Activated CD4-positive, CD25-positive, alpha-beta regulatory T cell treated with anti-CD3 and anti-CD28 coated beads, Interleukin-2, amount 50 U/mL, for 72 hours (primary cell): ENCODE results near the gene PRPSAP1.

Source experiments
- DNase-seq: peaks from one replicate; pipeline ENCODE4 v3.0.0; 2021

Gene PRPSAP1

GRCh38 chr17:76353599-76354316 lies at the start of gene PRPSAP1:
Gene PRPSAP1, minus strand, starts transcription at chr17:76353916. Its CDS starts 213 bp downstream, at chr17:76353703.
- DNase-seq = peak; percentile 81

GRCh38 chr17:76402711-76403110 lies 49.0 kb upstream of the PRPSAP1 start:
- no peak for DNase-seq

GRCh38 chr17:76399175-76400172 lies 45.8 kb upstream of the PRPSAP1 start:
- no peak for DNase-seq

- DNase-seq = no peak
These were observed 44.9 kb upstream of the PRPSAP1 start for GRCh38 chr17:76398523-76399174.

GRCh38 chr17:76397687-76398522 lies 44.2 kb upstream of the PRPSAP1 start:
- DNase-seq = peak; percentile 90

- DNase-seq = no peak
These were observed 43.5 kb upstream of the PRPSAP1 start for GRCh38 chr17:76397184-76397583.

- no peak for DNase-seq
These were observed 42.3 kb upstream of the PRPSAP1 start for GRCh38 chr17:76395980-76396379.

GRCh38 chr17:76394166-76394565 lies 40.5 kb upstream of the PRPSAP1 start:
- no peak for DNase-seq

- DNase-seq = no peak
These were observed 37.5 kb upstream of the PRPSAP1 start for GRCh38 chr17:76391200-76391715.

- DNase-seq = no peak
These were observed 36.3 kb upstream of the PRPSAP1 start for GRCh38 chr17:76390003-76390421.

GRCh38 chr17:76388966-76389888 lies 35.5 kb upstream of the PRPSAP1 start:
- no peak for DNase-seq

GRCh38 chr17:76386966-76387765 lies 33.5 kb upstream of the PRPSAP1 start:
- no peak for DNase-seq

GRCh38 chr17:76385892-76386786 lies 32.4 kb upstream of the PRPSAP1 start:
- DNase-seq = peak; percentile 82

GRCh38 chr17:76384987-76385891 lies 31.5 kb upstream of the PRPSAP1 start:
- peak; percentile 44 for DNase-seq

- DNase-seq = peak; percentile 73
These were observed 30.7 kb upstream of the PRPSAP1 start, which contains the start of gene SPHK1 for GRCh38 chr17:76384222-76384986. Gene SPHK1, plus strand, starts transcription at chr17:76384609. Its CDS starts 1,036 bp downstream, at chr17:76385645.

- peak; percentile 68 for DNase-seq
These were observed 30.0 kb upstream of the PRPSAP1 start for GRCh38 chr17:76383546-76384221.
